ENCODE results near the gene CRACR2B.

CRACR2B gene

DNA sequence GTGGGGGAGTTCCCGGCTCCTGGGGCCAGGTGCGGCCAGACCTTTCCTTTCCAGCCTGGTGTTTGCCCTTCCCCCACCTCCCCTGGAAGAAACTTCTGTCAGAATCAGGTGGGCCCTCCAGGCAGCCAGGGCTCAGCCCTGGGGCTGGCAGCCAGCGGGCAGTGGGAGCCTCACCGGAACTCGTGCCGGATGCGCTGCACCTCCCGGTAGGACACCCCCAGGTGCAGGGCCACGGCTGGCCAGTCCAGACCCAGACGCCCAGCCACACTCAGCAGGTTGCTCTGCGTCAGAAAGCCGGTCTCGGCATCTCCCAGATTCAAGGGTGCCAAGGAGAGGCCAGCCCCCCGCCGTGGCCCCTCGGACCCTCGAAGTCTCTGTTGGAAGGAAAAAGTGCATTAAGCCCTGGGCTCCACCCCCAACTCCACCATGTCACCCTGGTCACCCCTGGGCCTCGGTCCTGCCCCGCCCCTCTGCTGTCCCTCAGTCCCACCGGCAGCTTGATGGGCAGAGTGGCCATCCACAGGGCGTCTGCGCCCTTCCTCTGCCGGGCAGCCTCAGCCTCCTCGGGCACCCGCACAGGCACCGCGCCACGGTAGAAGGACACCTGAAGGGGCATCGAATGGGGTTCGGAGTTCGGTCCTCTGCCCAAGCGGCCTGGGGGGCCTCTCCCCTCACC, 27.9 kb upstream of the CRACR2B start:
- H3K4me3 ChIP-seq (ENCODE audit: insufficient read depth, low read length, poor library complexity, severe bottlenecking) = no peak overlapping the region
- no peak overlapping the region for H3K9ac ChIP-seq (ENCODE audit: low read length)
- H3K27ac ChIP-seq (ENCODE audit: low read depth, low read length) = no peak overlapping the region
- no peak overlapping the region for H2AFZ ChIP-seq (ENCODE audit: low read depth, low read length, severe bottlenecking)
- no peak overlapping the region for H3K4me2 ChIP-seq (ENCODE audit: low read depth, low read length, poor library complexity, severe bottlenecking)
- H3K36me3 ChIP-seq (ENCODE audit: low read length) = no peaks in the 10 kb centered on the region
- H3K9me3 ChIP-seq (ENCODE audit: insufficient read depth, low read length) = no peaks in the 10 kb centered on the region
- H3K79me2 ChIP-seq (ENCODE audit: insufficient read depth, low read length) = peaks cover 15% of the 10 kb centered on the region; the same call in 1 of the 2 replicates
- no peaks in the 10 kb centered on the region for H3K27me3 ChIP-seq (ENCODE audit: low read length)
- peaks cover 4% of the 10 kb centered on the region; the same call in 1 of the 2 replicates for H3F3A ChIP-seq (ENCODE audit: insufficient read depth)
- H3K9me2 ChIP-seq (replicated peaks; ENCODE audit: insufficient read depth, low read length) = no peaks in the 10 kb centered on the region
- H4K20me1 ChIP-seq (ENCODE audit: low read depth, low read length) = peaks cover 2% of the 10 kb centered on the region; the same call in 1 of the 2 replicates
- TF ChIP-seq EZH2phosphoT487 (conservative IDR thresholded peaks at IDR 0.05; ENCODE audit: low read length) (no peak), CTCF (IDR thresholded peaks at IDR 0.05; ENCODE audit: insufficient read depth, low read length, poor library complexity, severe bottlenecking) (no peak)

DNA sequence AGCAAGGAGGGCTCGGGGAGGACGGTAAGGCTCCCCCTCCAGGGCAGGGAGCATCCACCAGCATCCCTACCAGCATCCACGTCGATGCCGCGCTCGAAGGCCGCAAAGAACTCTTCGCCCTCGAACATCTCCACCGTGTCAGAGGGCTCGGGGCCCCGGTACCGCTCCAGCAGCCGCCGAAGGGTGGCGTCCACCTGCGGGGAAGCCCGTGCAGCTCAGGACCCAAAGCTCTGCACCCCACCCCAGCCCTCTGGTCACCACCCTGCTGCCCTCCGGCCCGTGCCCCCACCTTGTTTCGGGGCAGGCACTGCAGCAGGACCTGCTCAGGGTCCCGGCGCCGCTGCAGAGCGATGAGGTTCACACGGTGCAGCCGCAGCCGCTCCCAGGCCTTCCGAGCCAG, 27.2 kb upstream of the CRACR2B start:
- H3K9me3 ChIP-seq (ENCODE audit: insufficient read depth, low read length) = no peaks in the 10 kb centered on the region
- peaks cover 4% of the 10 kb centered on the region; the same call in 1 of the 2 replicates for H3F3A ChIP-seq (ENCODE audit: insufficient read depth)
- no peaks in the 10 kb centered on the region for H3K36me3 ChIP-seq (ENCODE audit: low read length)
- H3K4me3 ChIP-seq (ENCODE audit: insufficient read depth, low read length, poor library complexity, severe bottlenecking) = no peak overlapping the region
- H3K9ac ChIP-seq (ENCODE audit: low read length) = no peak overlapping the region
- H3K9me2 ChIP-seq (replicated peaks; ENCODE audit: insufficient read depth, low read length) = no peaks in the 10 kb centered on the region
- H3K27ac ChIP-seq (ENCODE audit: low read depth, low read length) = no peak overlapping the region
- no peak overlapping the region for H2AFZ ChIP-seq (ENCODE audit: low read depth, low read length, severe bottlenecking)
- peaks cover 2% of the 10 kb centered on the region; the same call in 1 of the 2 replicates for H4K20me1 ChIP-seq (ENCODE audit: low read depth, low read length)
- H3K4me2 ChIP-seq (ENCODE audit: low read depth, low read length, poor library complexity, severe bottlenecking) = no peak overlapping the region
- no peaks in the 10 kb centered on the region for H3K27me3 ChIP-seq (ENCODE audit: low read length)
- no peak for TF ChIP-seq CTCF (IDR thresholded peaks at IDR 0.05; ENCODE audit: insufficient read depth, low read length, poor library complexity, severe bottlenecking)
- no peak for TF ChIP-seq EZH2phosphoT487 (conservative IDR thresholded peaks at IDR 0.05; ENCODE audit: low read length)
- H3K79me2 ChIP-seq (ENCODE audit: insufficient read depth, low read length) = peaks cover 13% of the 10 kb centered on the region; the same call in 1 of the 2 replicates

DNA sequence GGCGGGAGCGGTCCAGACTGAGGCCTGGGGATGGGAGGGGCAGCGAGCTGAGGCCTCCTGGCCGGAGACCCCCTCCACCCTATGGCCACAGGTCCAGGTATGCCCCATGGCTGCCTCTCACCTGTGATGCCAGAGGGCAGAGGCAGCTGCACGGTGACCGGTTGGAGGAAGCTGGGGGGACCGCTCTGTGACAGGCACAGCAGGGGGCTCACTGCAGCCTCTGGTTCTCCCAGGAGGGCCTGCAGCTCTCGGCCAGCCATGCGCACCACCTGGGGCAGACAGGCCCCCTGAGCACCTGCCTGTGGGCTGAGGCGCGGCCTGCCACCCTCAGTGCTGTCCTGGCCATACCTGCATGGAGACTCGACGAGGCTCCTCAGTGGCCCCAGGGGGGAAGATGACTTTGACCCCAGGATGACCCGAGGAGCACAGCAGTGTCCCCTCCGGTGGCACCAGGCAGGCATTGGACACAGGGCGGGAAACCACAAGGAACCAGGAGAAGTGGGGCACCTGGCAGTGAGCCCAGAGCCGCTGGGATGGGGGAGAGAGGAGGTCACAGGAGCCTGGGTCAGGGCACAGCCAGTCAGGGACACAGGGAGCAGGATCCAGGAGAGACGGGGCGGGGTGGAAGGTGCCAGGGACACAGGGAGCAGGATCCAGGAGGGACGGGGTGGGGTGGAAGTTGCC, 26.5 kb upstream of the CRACR2B start:
- no peaks in the 10 kb centered on the region for H3K9me2 ChIP-seq (replicated peaks; ENCODE audit: insufficient read depth, low read length)
- H3K79me2 ChIP-seq (ENCODE audit: insufficient read depth, low read length) = peaks cover 8% of the 10 kb centered on the region; the same call in 1 of the 2 replicates
- H3K4me3 ChIP-seq (ENCODE audit: insufficient read depth, low read length, poor library complexity, severe bottlenecking) = no peak overlapping the region
- H2AFZ ChIP-seq (ENCODE audit: low read depth, low read length, severe bottlenecking) = no peak overlapping the region
- H3K36me3 ChIP-seq (ENCODE audit: low read length) = no peaks in the 10 kb centered on the region
- no peak overlapping the region for H3K4me2 ChIP-seq (ENCODE audit: low read depth, low read length, poor library complexity, severe bottlenecking)
- no peak overlapping the region for H3K27ac ChIP-seq (ENCODE audit: low read depth, low read length)
- peaks cover 2% of the 10 kb centered on the region; the same call in 1 of the 2 replicates for H4K20me1 ChIP-seq (ENCODE audit: low read depth, low read length)
- no peaks in the 10 kb centered on the region for H3K9me3 ChIP-seq (ENCODE audit: insufficient read depth, low read length)
- H3F3A ChIP-seq (ENCODE audit: insufficient read depth) = peaks cover 4% of the 10 kb centered on the region
- no peaks in the 10 kb centered on the region for H3K27me3 ChIP-seq (ENCODE audit: low read length)
- H3K9ac ChIP-seq (ENCODE audit: low read length) = no peak overlapping the region
- TF ChIP-seq CTCF (IDR thresholded peaks at IDR 0.05; ENCODE audit: insufficient read depth, low read length, poor library complexity, severe bottlenecking) (no peak), EZH2phosphoT487 (conservative IDR thresholded peaks at IDR 0.05; ENCODE audit: low read length) (no peak)
